ENCODE results near the gene CACNA1G. TPM values are rescaled to one million over a fixed set of nuclear protein-coding genes. Genes with fewer than 3 reads are reported as not detected.

Gene CACNA1G
- total RNA-seq, 1 donor from 2014 or later = 0.05 TPM

DNA sequence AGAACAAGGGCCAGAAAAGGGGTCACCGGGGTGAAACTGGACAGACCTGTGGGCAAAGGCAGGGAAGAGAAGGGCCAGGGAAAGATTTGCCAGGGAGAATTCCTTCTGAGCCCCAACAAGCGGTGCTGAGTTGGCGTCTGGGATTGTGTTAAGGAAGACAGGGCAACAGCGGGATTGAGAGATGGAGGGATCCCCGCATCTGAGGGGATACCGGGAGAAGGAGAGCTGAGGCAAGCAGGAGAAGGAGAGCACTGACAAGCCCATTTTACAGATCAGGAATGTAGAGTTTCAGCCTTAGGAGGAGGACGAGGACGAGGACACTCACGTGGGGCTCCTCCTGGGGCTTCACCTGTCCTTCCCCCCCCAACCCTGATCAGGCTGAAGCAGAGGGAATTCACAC is 73.2 kb downstream of the CACNA1G start:
- intact Hi-C loops (cut with micrococcal nuclease) = loop anchor here (5.0 kb wide), 1 partner anchor 49 kb away; no protein-coding TSS in a partner anchor
- Mint-ChIP-seq H3K4me1 (ENCODE audit: low read depth) (no peaks in the 10 kb centered on the region), H3K27me3 (ENCODE audit: insufficient read depth) (peaks cover 76% of the 10 kb centered on the region), H3K27ac (no peak overlapping the region), H3K4me3 (no peak overlapping the region), H3K9me3 (no peaks in the 10 kb centered on the region), H3K36me3 (ENCODE audit: low read depth) (no peaks in the 10 kb centered on the region)
- DNase-seq (ENCODE audit: low spot score) = no peak

DNA sequence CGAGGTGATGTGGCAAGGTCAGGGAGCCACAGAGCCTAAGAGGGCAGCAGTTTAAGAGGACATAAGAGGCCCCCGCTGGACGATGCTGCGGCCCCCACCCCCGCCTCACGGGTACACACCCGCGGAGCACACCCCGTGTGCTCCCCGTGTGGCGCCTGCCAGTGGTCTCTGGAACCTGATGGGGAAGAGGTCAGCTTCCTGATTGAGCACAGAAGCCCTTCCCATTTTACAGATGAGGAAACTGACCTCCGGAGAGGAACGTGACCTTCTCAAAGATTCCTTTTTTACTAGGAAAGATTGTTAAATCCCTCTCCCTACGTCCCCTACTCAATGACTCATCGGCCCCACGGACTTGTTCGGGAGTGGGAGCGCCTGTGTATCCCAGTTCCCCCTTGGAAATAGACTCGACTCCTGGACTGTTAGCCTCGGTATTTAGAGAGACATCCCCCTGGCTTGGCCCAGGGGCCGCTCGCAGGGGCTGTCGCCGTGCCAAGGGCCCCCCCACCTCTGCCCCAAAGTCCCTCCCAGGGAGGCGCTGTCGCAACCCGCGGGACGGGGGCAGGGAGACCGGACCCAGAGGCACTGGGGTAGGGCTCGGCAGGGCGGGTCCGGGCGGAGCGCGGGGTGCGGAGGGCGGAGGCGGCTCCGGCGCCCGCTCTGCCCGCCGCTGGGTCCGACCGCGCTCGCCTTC is 73.9 kb downstream of the CACNA1G start, which contains the start of gene ABCC3:
ABCC3 (plus strand) TSS at position 658 of the 691 bp plus-strand sequence. CDS start 56 bp downstream, outside the sequence.
- Mint-ChIP-seq H3K4me3 (no peak within 1 kb of the TSS), H3K9me3 (no peaks in the 10 kb centered on the region), H3K4me1 (ENCODE audit: low read depth) (no peaks in the 10 kb centered on the region), H3K27ac (no peak within 1 kb of the TSS), H3K27me3 (ENCODE audit: insufficient read depth) (peaks cover 74% of the 10 kb centered on the region), H3K36me3 (ENCODE audit: low read depth) (no peaks in the 10 kb centered on the region)
- intact Hi-C loops (cut with micrococcal nuclease) = loop anchor here (5.0 kb wide), 1 partner anchor 48 kb away; no protein-coding TSS in a partner anchor
- DNase-seq (ENCODE audit: low spot score) = no peak

DNA sequence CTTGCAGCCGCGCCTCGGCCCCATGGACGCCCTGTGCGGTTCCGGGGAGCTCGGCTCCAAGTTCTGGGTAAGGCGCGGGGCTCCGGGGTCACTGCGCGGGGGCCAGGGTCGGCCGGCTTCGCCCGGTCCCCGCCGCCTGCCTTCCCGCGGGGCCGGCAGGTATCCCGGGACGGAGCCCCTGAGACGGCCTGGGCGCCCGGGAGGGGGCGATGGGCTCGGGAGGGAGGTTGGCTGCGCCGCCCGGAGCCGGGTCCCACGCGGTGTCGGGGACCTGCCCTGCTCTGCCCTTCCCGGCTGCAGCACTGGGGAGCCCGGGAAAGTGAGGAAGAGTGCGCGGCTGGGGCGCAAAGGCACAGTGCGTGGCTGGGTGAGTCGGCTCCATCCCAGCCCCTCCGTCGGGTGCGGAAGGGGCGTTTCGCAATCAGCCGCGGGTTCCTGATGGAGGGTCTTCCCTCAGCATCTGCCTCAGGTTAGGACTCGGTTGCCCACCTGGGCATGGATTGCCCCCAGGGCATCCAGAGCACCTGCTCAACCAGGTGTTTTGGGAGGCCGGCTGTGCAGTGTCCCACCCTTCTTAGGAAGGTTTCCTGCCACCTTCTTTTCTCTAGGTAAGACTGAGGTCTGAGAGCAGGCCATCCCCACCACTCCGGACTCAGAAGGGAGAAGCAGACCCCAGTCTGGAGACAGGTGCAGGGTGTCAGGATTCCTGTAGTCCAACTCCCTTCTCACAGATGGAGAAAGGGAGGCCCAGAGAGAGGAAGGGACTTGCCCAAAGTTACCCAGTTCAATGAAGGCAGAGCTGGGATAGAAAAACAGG is 74.6 kb downstream of the CACNA1G start:
- DNase-seq (ENCODE audit: low spot score) = no peak
- intact Hi-C loops (cut with micrococcal nuclease) = loop anchor here (5.0 kb wide), 1 partner anchor 47 kb away; no protein-coding TSS in a partner anchor
- H3K9me3 Mint-ChIP-seq = no peaks in the 10 kb centered on the region
- H3K4me1 Mint-ChIP-seq (ENCODE audit: low read depth) = no peaks in the 10 kb centered on the region
- H3K27ac Mint-ChIP-seq = no peak overlapping the region
- H3K4me3 Mint-ChIP-seq = no peak overlapping the region
- peaks cover 68% of the 10 kb centered on the region for H3K27me3 Mint-ChIP-seq (ENCODE audit: insufficient read depth)
- no peaks in the 10 kb centered on the region for H3K36me3 Mint-ChIP-seq (ENCODE audit: low read depth)

DNA sequence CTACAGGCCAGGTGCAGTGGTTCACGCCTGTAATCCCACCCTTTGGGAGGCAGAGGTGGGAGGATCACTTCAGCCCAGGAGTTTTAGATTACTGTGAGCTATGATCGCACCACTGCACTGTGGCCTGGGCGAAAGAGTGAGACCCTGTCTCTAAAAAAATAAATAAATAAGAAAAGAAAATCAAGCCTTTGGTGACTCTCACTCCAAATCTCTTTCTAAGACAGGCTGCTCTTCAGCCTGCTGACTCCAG is 75.1 kb downstream of the CACNA1G start:
- no peak for DNase-seq (ENCODE audit: low spot score)
- H3K4me3 Mint-ChIP-seq = no peak overlapping the region
- H3K4me1 Mint-ChIP-seq (ENCODE audit: low read depth) = no peaks in the 10 kb centered on the region
- H3K27me3 Mint-ChIP-seq (ENCODE audit: insufficient read depth) = peaks cover 65% of the 10 kb centered on the region
- no peak overlapping the region for H3K27ac Mint-ChIP-seq
- no peaks in the 10 kb centered on the region for H3K9me3 Mint-ChIP-seq
- no peaks in the 10 kb centered on the region for H3K36me3 Mint-ChIP-seq (ENCODE audit: low read depth)
- intact Hi-C loops (cut with micrococcal nuclease) = no loop called here

DNA sequence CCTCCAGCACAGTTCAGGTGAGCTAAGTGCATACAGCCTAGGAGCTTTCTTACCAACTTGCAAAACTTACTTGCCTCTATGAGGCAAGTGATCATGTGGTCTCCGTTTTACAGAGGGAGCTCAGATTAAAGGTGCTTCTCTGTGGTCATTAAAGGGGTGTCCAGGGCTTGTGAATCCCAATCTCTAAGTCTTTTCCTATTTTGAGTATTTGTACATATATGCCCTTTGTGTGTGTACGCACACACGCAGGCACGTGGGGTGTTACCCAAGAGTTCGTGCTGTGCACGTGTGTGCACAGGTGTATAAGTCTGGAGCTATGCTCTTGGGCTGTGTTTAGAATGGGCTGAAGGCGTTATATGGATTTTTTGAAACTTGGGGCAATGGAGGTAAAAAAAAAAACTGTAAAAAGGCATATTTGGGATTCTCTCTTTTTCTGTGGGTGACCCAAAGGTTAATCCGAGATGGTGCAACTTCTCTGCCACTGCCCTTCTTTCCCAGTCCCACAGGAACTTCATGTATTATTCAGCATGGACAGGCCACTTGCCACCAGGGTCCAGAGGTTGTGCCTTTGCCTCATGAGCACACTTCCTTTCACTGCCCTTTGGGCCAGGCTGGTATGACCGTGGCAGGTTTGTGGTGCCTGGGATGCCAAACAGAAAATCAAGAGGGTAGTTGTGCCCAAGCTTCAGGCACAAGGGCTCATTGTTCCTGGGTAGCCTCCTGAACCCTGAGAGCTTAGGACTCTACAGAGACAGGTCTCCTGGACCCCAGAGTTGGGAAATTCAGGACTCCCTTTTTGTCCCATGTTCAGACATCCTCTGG is 75.7 kb downstream of the CACNA1G start:
- Mint-ChIP-seq H3K27me3 (ENCODE audit: insufficient read depth) (peaks cover 64% of the 10 kb centered on the region), H3K4me1 (ENCODE audit: low read depth) (no peaks in the 10 kb centered on the region), H3K36me3 (ENCODE audit: low read depth) (no peaks in the 10 kb centered on the region), H3K9me3 (no peaks in the 10 kb centered on the region), H3K27ac (no peak overlapping the region), H3K4me3 (no peak overlapping the region)
- no peak for DNase-seq (ENCODE audit: low spot score)
- intact Hi-C loops (cut with micrococcal nuclease) = no loop called here

DNA sequence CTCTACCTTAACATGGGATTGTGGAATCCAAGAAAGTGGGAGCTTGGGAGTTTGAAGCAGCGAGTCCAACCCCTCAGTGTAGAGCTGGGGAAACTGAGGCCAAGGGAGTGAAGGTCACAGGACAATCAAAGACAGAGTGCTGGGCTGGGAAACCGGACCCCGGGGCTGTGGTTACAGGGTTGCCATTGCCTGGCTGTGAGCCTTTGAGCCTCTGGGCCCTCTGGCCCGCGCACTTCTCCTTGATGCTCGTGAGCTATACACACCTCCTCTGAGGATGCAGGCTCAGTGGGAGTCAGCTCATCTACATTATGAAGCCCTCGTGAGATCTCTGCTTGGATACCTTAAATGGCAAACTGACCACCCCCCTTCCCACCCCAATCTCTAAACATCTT is 76.3 kb downstream of the CACNA1G start:
- H3K27me3 Mint-ChIP-seq (ENCODE audit: insufficient read depth) = peaks cover 58% of the 10 kb centered on the region
- DNase-seq (ENCODE audit: low spot score) = no peak
- intact Hi-C loops (cut with micrococcal nuclease) = no loop called here
- no peaks in the 10 kb centered on the region for H3K4me1 Mint-ChIP-seq (ENCODE audit: low read depth)
- no peak overlapping the region for H3K4me3 Mint-ChIP-seq
- no peak overlapping the region for H3K27ac Mint-ChIP-seq
- H3K36me3 Mint-ChIP-seq (ENCODE audit: low read depth) = no peaks in the 10 kb centered on the region
- H3K9me3 Mint-ChIP-seq = no peaks in the 10 kb centered on the region

DNA sequence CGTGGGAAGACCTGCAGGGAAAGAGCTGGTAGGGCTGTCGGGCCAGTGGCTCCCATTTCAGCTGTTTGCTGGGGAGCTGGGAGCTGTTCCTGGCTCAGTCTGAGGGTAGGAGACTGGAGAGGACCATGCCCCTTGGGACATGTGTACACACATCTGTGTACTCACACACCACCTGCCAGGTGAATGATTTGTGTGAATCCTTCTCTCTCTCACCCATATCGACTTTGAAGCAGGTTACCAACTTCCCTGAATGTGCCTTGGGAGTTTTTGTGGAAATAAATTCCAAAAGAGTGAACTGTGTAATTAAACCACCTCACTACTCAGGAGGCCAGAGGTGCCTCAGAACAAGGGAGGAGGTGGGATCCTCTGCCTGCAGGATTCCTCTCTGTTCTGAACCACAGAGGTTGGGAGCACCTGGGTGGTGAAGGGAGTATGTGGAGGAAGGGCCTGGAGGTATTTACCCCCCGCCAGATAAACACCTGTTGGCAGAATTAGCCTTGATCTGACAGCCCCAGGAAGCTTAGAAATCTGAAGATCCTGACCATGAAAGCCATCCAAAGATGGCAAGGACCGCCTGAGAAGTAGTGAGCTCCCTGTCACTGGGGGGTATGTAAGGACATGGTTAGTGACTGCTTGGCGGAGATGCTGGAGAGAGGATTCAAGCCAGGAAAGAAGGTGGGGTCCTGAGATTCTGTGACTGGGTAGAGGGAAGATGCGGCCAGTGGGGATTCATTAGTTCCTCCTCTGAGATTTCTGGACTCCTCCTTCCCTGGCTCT is 77.5 kb downstream of the CACNA1G start:
- no peaks in the 10 kb centered on the region for H3K36me3 Mint-ChIP-seq (ENCODE audit: low read depth)
- H3K4me1 Mint-ChIP-seq (ENCODE audit: low read depth) = no peaks in the 10 kb centered on the region
- no peak for DNase-seq (ENCODE audit: low spot score)
- intact Hi-C loops (cut with micrococcal nuclease) = no loop called here
- peaks cover 47% of the 10 kb centered on the region for H3K27me3 Mint-ChIP-seq (ENCODE audit: insufficient read depth)
- no peaks in the 10 kb centered on the region for H3K9me3 Mint-ChIP-seq
- no peak overlapping the region for H3K27ac Mint-ChIP-seq
- H3K4me3 Mint-ChIP-seq = no peak overlapping the region

DNA sequence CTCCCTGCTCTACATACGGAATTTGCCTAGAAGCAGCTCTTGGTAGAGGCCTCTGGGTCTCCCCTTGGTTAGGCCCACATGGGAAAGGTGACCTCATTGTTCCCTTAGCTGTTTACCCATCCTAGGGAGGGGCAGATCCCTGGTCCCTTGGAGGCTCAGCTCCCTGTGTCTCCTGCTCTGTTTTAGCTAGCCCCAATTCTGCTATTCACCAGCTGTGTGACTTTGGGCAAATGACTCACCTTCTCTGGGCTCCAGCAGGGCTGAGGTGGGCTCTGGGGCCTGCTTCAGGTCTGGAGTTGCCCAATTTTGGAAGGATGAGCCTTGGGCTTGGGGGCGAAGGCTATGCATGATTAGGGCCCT is 78.1 kb downstream of the CACNA1G start:
- intact Hi-C loops (cut with micrococcal nuclease) = no loop called here
- H3K36me3 Mint-ChIP-seq (ENCODE audit: low read depth) = no peaks in the 10 kb centered on the region
- H3K9me3 Mint-ChIP-seq = no peaks in the 10 kb centered on the region
- no peak overlapping the region for H3K4me3 Mint-ChIP-seq
- DNase-seq (ENCODE audit: low spot score) = no peak
- no peak overlapping the region for H3K27ac Mint-ChIP-seq
- no peaks in the 10 kb centered on the region for H3K4me1 Mint-ChIP-seq (ENCODE audit: low read depth)
- peaks cover 42% of the 10 kb centered on the region for H3K27me3 Mint-ChIP-seq (ENCODE audit: insufficient read depth)

DNA sequence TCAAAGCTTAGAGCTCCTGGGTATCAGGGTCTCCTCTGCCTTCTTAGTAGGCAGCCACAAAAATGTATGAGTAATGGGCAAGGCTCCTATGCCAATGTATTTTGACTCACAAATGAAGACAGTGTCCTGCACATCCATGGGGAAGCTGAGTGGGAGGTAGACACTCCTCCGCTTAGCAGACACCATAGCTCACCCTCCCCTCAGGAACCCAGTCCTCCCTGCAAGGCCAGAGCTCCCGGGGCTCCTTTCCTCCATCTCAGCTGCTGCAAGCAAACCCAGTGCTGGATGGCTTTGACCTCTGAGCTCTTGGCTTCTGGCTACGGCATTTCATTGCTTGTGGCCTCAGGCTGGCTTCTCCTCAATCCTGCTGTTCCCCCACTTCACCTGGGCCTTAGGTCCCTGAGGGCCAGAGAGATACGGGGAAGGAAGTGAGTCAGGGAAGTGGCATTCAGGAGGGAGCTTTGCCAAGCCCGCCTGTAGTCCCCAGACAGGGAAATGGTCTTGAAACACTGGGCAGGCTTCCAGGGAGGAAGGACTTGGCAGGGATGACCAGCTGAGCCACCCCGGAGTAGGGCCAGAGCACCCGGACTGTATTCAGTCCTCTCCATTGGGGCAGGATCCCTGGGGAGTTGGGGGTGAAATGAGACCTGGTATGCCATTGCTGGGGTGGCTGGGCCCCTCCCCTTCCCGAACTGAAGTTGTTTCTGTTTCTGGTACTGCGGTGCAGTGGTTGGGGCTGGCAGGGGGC is 78.6 kb downstream of the CACNA1G start:
- Mint-ChIP-seq H3K4me1 (ENCODE audit: low read depth) (no peaks in the 10 kb centered on the region), H3K27me3 (ENCODE audit: insufficient read depth) (peaks cover 36% of the 10 kb centered on the region), H3K4me3 (no peak overlapping the region), H3K9me3 (no peaks in the 10 kb centered on the region), H3K27ac (no peak overlapping the region), H3K36me3 (ENCODE audit: low read depth) (no peaks in the 10 kb centered on the region)
- no peak for DNase-seq (ENCODE audit: low spot score)
- intact Hi-C loops (cut with micrococcal nuclease) = no loop called here

DNA sequence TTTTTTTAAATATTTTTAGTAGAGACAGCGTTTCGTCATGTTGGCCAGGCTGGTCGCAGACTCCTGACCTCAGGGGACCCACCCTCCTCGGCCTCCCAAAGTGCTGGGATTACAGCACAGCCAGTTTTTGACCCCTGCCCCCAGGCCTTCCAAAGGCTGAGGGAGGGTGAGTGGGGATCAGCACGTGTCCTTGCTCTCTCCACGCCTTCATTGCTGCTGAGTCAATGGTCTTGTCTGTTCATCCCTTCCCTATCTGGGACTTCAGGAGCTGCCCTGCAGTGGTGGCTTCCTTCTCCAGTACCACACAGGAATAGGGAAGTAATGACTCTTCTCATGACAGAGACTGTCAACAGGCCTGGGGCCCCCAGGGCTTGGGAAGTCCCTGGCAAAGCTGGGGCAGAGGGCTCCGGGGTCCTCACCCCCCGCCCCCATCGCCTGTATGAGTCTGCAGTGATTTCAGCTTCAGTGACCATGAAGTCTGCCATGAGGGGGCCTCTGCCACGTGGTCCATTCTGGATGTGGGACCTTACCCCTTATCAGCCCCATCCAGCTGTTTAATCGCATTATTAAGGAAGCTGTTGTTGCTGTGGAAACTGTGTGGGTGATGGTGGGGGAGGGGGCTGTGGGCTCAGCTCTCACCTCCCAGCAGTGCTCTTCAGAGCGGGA is 80.3 kb downstream of the CACNA1G start:
- intact Hi-C loops (cut with micrococcal nuclease) = no loop called here
- Mint-ChIP-seq H3K27me3 (ENCODE audit: insufficient read depth) (peaks cover 26% of the 10 kb centered on the region), H3K9me3 (no peaks in the 10 kb centered on the region), H3K36me3 (ENCODE audit: low read depth) (no peaks in the 10 kb centered on the region), H3K27ac (no peak overlapping the region), H3K4me3 (no peak overlapping the region), H3K4me1 (ENCODE audit: low read depth) (no peaks in the 10 kb centered on the region)
- no peak for DNase-seq (ENCODE audit: low spot score)

DNA sequence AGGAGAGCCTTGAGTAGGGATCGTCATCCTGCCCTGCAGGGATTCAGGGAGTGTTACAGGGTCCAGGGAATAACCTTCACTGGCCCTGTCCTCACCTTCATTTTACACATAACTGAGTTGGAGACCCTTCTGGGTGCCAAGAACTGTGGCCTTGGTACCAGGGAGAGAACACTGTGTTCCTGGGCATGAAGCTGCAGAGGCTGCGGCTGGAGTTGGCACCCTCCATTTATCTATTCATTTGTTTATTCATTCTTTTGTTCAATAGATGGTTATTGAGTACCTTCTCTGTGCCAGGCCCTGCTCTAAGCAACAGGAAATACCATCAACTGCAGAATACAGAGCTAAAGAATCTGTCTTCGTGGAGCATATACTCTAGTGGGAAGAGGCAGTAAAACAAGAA is 80.8 kb downstream of the CACNA1G start:
- intact Hi-C loops (cut with micrococcal nuclease) = no loop called here
- H3K27me3 Mint-ChIP-seq (ENCODE audit: insufficient read depth) = peaks cover 22% of the 10 kb centered on the region
- H3K4me3 Mint-ChIP-seq = no peak overlapping the region
- no peaks in the 10 kb centered on the region for H3K36me3 Mint-ChIP-seq (ENCODE audit: low read depth)
- DNase-seq (ENCODE audit: low spot score) = no peak
- H3K9me3 Mint-ChIP-seq = no peaks in the 10 kb centered on the region
- H3K4me1 Mint-ChIP-seq (ENCODE audit: low read depth) = no peaks in the 10 kb centered on the region
- H3K27ac Mint-ChIP-seq = no peak overlapping the region
